HCT116 (cell line): ENCODE measurements around the gene MAP2K1. TPM values are rescaled to one million over a fixed set of nuclear protein-coding genes. Genes with fewer than 3 reads are reported as not detected.

ENCODE experiments used
- ATAC-seq: fragments of 200-7000 bp; cut with Tn5 transposase; 2 replicates; pipeline ENCODE4 v1.9.1; 2020; ENCODE audit warnings: mild to moderate bottlenecking, moderate library complexity
- BruUV-seq: library from RNA; stranded (reverse); fragments of 400-500 nt; replicated peaks from 2 replicates; lab custom pipeline; 2021; lab: Mats Ljungman, UMichigan
- CTCF ChIA-PET: fragments of 300-600 bp; sonication (Branson Sonifier 250); formaldehyde crosslinking; loops from one replicate; lab custom pipeline; 2021; ENCODE audit warnings: antibody characterized with exemption; lab: Charles Lee
- POLR2A ChIA-PET: fragments of 300-600, 350-600 bp; sonication (Branson Sonifier 250); formaldehyde crosslinking; loops from one replicate; lab custom pipeline; 2021; ENCODE audit warnings: antibody characterized with exemption; lab: Charles Lee
- RAD21 ChIA-PET, 2 experiments: fragments of 300-600 bp; sonication (Branson Sonifier 250); formaldehyde crosslinking; loops; one replicate each; lab custom pipeline; 2023; ENCODE audit warnings: low total read pairs in 2 of 2; ENCODE audit not compliant: uncharacterized antibody in 2 of 2, unreplicated experiment in 2 of 2, low non-redundant PET in 1 of 2; lab: Charles Lee
- DNase-seq: peaks from one replicate; pipeline ENCODE4 v3.0.0-alpha.2; 2010; ENCODE audit warnings: low read depth, low spot score
- H2AFZ ChIP-seq: fragments of 200-600 bp; shearing (Covaris generic), sonication (generic); 2 replicates; pipeline ENCODE4 v1.6.1; 2017; ENCODE audit warnings: low read depth, mixed run types, mixed read lengths, antibody characterized with exemption, low read length; ENCODE audit not compliant: poor library complexity, severe bottlenecking
- H3K27ac ChIP-seq: 2 replicates; pipeline ENCODE4 v1.5.1; 2012; ENCODE audit warnings: low read depth, low read length
- H3K27me3 ChIP-seq: fragments of 200-600 bp; sonication (generic); 2 replicates; pipeline ENCODE4 v1.6.1; 2016; ENCODE audit warnings: mixed run types, low read length, mixed read lengths; ENCODE audit not compliant: insufficient read depth
- H3K36me3 ChIP-seq, 2 experiments: fragments of 200-500 bp in 1 of 2; fragments of 200-600 bp in 1 of 2; sonication (Bioruptor generic) in 1 of 2; sonication (generic) in 1 of 2; 2 replicates each; pipeline versions ENCODE4 v1.5.1 to v1.6.1; 2014 to 2016; ENCODE audit warnings: low read length in 2 of 2, inconsistent platforms in 1 of 2, mixed read lengths in 1 of 2, mixed run types in 1 of 2; ENCODE audit not compliant: insufficient read depth in 2 of 2, control insufficient read depth in 1 of 2
- H3K4me1 ChIP-seq, 2 experiments: fragments of 200-600 bp in 1 of 2; sonication (generic) in 1 of 2; 2 replicates each; pipeline versions ENCODE4 v1.5.1 to v1.6.1; 2012 to 2017; ENCODE audit warnings: low read length in 2 of 2, inconsistent platforms in 1 of 2, mild to moderate bottlenecking in 1 of 2, mixed read lengths in 1 of 2, mixed run types in 1 of 2, moderate library complexity in 1 of 2; ENCODE audit not compliant: insufficient read depth in 2 of 2, control insufficient read depth in 1 of 2
- H3K4me2 ChIP-seq: fragments of 200-600 bp; sonication (generic); 2 replicates; pipeline ENCODE4 v1.6.1; 2017; ENCODE audit warnings: mixed run types, low read length, mixed read lengths
- H3K4me3 ChIP-seq, 2 experiments: fragments of 200-600 bp in 1 of 2; sonication (generic) in 1 of 2; replicated peaks in 1 of 2; 2 replicates each; pipeline ENCODE4 v1.5.1; 2011 to 2016; ENCODE audit warnings: low read length in 2 of 2, control low read depth in 1 of 2, low read depth in 1 of 2, mild to moderate bottlenecking in 1 of 2, mixed read lengths in 1 of 2, mixed run types in 1 of 2
- H3K79me2 ChIP-seq: fragments of 200-600 bp; sonication (generic); 2 replicates; pipeline ENCODE4 v1.6.1; 2017; ENCODE audit warnings: mild to moderate bottlenecking, mixed run types, low read length, moderate library complexity, mixed read lengths; ENCODE audit not compliant: insufficient read depth
- H3K9ac ChIP-seq: fragments of 200-600 bp; sonication (generic); 2 replicates; pipeline ENCODE4 v1.6.1; 2016; ENCODE audit warnings: low read length, mixed read lengths
- H3K9me2 ChIP-seq: fragments of 200-600 bp; sonication (generic), shearing (Covaris generic); 2 replicates; pipeline ENCODE4 v1.6.1; 2017; ENCODE audit warnings: mixed run types, mild to moderate bottlenecking, moderate library complexity; ENCODE audit not compliant: insufficient read depth
- H3K9me3 ChIP-seq, 2 experiments: fragments of 200-500 bp in 1 of 2; fragments of 200-600 bp in 1 of 2; sonication (Bioruptor generic) in 1 of 2; sonication (generic) in 1 of 2; 2 replicates each; pipeline ENCODE4 v1.6.1; 2014 to 2017; ENCODE audit warnings: low read length in 2 of 2, mixed read lengths in 2 of 2, inconsistent platforms in 1 of 2, low read depth in 1 of 2, mild to moderate bottlenecking in 1 of 2, mixed run types in 1 of 2, moderate library complexity in 1 of 2; ENCODE audit not compliant: control insufficient read depth in 1 of 2, insufficient read depth in 1 of 2
- H4K20me1 ChIP-seq: fragments of 200-600 bp; sonication (generic), shearing (Covaris generic); 2 replicates; pipeline ENCODE4 v1.6.1; 2017; ENCODE audit warnings: mixed run types, mild to moderate bottlenecking, moderate library complexity; ENCODE audit not compliant: insufficient read depth
- CBX3 ChIP-seq: IDR thresholded peaks from 2 replicates; pipeline ENCODE4 v1.6.1; 2012; ENCODE audit warnings: low read depth
- CEBPB ChIP-seq: IDR thresholded peaks from 2 replicates; pipeline ENCODE4 v1.6.1; 2012; ENCODE audit warnings: low read depth
- ELF1 ChIP-seq: IDR thresholded peaks from 2 replicates; pipeline ENCODE4 v1.6.1; 2012; ENCODE audit warnings: low read depth, borderline replicate concordance
- EZH2 ChIP-seq: fragments of 200-600 bp; sonication (generic); IDR thresholded peaks from 2 replicates; pipeline ENCODE4 v1.6.1; 2017; ENCODE audit warnings: antibody characterized with exemption, mixed run types
- FOSL1 ChIP-seq: IDR thresholded peaks from 2 replicates; pipeline ENCODE4 v1.6.1; 2012; ENCODE audit warnings: low read depth
- JUND ChIP-seq: IDR thresholded peaks from 2 replicates; pipeline ENCODE4 v1.6.1; 2012
- POLR2A ChIP-seq: IDR thresholded peaks from 2 replicates; pipeline ENCODE4 v1.7.0; 2011; ENCODE audit warnings: borderline replicate concordance; ENCODE audit not compliant: insufficient read depth, insufficient read length; ENCODE audit errors: extremely low read depth
- RAD21 ChIP-seq: IDR thresholded peaks from 2 replicates; pipeline ENCODE4 v1.6.1; 2012; ENCODE audit warnings: low read depth, mild to moderate bottlenecking
- SIN3A ChIP-seq: IDR thresholded peaks from 2 replicates; pipeline ENCODE4 v1.6.1; 2012; ENCODE audit warnings: low read depth
- SP1 ChIP-seq: IDR thresholded peaks from 2 replicates; pipeline ENCODE4 v1.6.1; 2012; ENCODE audit warnings: low read depth
- SRF ChIP-seq: IDR thresholded peaks from 2 replicates; pipeline ENCODE4 v1.6.1; 2012; ENCODE audit warnings: low read depth
- YY1 ChIP-seq: IDR thresholded peaks from 2 replicates; pipeline ENCODE4 v1.6.1; 2011; ENCODE audit warnings: low read length, low read depth, moderate library complexity, mild to moderate bottlenecking; ENCODE audit not compliant: insufficient replicate concordance; ENCODE audit errors: extremely low read depth
- ZBTB33 ChIP-seq: IDR thresholded peaks from 2 replicates; pipeline ENCODE4 v1.6.1; 2011; ENCODE audit warnings: mild to moderate bottlenecking, low read length, moderate library complexity; ENCODE audit not compliant: insufficient replicate concordance; ENCODE audit errors: extremely low read depth
- ZFX ChIP-seq: fragments of 450-650 bp; IDR thresholded peaks from 2 replicates; pipeline ENCODE4 v1.6.1; 2017
- intact Hi-C: fragments of 100-400 bp; cut with micrococcal nuclease; formaldehyde crosslinking; loops from 2 replicates; pipeline ENCODE4 v1.10.0; 2022
- total RNA-seq: library from RNA; stranded (reverse); gene quantifications from one replicate; pipeline ENCODE4 v1.2.1, GENCODE V29; 2021; ENCODE audit not compliant: unreplicated experiment
- TF ChIP-seq, protein P1 (sequence below): IDR thresholded peaks from 2 replicates; pipeline ENCODE4 v1.6.1; 2012
- TF ChIP-seq, protein P2 (sequence below), 3 experiments: fragments of 200-600 bp in 1 of 3; sonication (generic) in 1 of 3; IDR thresholded peaks in 2 of 3; conservative IDR thresholded peaks in 1 of 3; 2 replicates each; pipeline ENCODE4 v1.5.1; 2012 to 2017; ENCODE audit warnings: low read depth in 2 of 3, low read length in 2 of 3, antibody characterized with exemption in 1 of 3, borderline replicate concordance in 1 of 3, control low read depth in 1 of 3, mild to moderate bottlenecking in 1 of 3, mixed read lengths in 1 of 3, mixed run types in 1 of 3, moderate library complexity in 1 of 3; ENCODE audit not compliant: insufficient read depth in 1 of 3
- TF ChIP-seq, protein P3 (sequence below): IDR thresholded peaks from 2 replicates; pipeline ENCODE4 v1.6.1; 2012; ENCODE audit warnings: low read depth
- TF ChIP-seq, protein P4 (sequence below): IDR thresholded peaks from 2 replicates; pipeline ENCODE4 v1.6.1; 2012

Gene MAP2K1
- total RNA-seq, 1 experiment from 2014 or later = 52.3 TPM

DNA sequence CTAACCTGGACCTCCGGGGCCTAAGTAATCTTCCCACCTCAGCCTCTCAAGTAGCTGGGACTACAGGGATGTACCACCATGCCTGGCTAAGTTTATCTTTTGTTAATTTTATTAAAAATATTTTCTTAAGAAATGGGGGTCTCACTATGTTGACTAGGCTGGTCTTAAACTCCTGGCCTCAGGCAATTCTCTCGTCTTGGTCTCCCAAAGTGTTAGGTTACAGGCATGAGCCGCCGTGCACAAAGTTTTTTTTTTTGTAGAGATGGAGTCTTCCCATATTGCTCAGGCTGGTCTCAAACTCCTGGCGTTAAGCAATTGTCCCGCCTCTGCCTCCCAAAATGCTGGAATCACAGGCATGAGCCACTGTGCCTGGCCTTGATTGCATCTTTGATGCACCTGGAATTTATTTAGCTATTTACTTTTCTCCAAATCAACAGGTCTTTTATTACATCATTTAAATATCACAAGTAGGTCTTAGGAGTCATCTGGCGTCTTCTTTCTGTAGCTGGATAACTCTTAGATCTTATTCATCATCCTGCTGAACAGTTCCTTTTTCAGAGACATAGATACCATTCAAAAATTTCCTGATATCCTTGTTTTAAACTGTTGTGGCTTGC, 7.8 kb upstream of the MAP2K1 start:
- no TSS peak for BruUV-seq
- H4K20me1 ChIP-seq = no peaks in the 10 kb centered on the region
- H3K4me1 ChIP-seq = no peaks in the 10 kb centered on the region
- TF ChIP-seq, protein P1, sequence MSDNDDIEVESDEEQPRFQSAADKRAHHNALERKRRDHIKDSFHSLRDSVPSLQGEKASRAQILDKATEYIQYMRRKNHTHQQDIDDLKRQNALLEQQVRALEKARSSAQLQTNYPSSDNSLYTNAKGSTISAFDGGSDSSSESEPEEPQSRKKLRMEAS = no peak
- TF ChIP-seq CEBPB = no peak
- TF ChIP-seq, protein P2, sequence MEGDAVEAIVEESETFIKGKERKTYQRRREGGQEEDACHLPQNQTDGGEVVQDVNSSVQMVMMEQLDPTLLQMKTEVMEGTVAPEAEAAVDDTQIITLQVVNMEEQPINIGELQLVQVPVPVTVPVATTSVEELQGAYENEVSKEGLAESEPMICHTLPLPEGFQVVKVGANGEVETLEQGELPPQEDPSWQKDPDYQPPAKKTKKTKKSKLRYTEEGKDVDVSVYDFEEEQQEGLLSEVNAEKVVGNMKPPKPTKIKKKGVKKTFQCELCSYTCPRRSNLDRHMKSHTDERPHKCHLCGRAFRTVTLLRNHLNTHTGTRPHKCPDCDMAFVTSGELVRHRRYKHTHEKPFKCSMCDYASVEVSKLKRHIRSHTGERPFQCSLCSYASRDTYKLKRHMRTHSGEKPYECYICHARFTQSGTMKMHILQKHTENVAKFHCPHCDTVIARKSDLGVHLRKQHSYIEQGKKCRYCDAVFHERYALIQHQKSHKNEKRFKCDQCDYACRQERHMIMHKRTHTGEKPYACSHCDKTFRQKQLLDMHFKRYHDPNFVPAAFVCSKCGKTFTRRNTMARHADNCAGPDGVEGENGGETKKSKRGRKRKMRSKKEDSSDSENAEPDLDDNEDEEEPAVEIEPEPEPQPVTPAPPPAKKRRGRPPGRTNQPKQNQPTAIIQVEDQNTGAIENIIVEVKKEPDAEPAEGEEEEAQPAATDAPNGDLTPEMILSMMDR (IDR thresholded peaks at IDR 0.05 in 2 of 3, conservative IDR thresholded peaks at IDR 0.05 in 1 of 3; ENCODE audit: borderline replicate concordance in 1 of 3, insufficient read depth in 1 of 3, low read depth in 2 of 3, low read length in 2 of 3) = no peak
- TF ChIP-seq ELF1 = no peak
- no peak for TF ChIP-seq CBX3
- no peak for TF ChIP-seq ZFX
- TF ChIP-seq ZBTB33 = no peak
- TF ChIP-seq SIN3A = no peak
- TF ChIP-seq, protein P3, sequence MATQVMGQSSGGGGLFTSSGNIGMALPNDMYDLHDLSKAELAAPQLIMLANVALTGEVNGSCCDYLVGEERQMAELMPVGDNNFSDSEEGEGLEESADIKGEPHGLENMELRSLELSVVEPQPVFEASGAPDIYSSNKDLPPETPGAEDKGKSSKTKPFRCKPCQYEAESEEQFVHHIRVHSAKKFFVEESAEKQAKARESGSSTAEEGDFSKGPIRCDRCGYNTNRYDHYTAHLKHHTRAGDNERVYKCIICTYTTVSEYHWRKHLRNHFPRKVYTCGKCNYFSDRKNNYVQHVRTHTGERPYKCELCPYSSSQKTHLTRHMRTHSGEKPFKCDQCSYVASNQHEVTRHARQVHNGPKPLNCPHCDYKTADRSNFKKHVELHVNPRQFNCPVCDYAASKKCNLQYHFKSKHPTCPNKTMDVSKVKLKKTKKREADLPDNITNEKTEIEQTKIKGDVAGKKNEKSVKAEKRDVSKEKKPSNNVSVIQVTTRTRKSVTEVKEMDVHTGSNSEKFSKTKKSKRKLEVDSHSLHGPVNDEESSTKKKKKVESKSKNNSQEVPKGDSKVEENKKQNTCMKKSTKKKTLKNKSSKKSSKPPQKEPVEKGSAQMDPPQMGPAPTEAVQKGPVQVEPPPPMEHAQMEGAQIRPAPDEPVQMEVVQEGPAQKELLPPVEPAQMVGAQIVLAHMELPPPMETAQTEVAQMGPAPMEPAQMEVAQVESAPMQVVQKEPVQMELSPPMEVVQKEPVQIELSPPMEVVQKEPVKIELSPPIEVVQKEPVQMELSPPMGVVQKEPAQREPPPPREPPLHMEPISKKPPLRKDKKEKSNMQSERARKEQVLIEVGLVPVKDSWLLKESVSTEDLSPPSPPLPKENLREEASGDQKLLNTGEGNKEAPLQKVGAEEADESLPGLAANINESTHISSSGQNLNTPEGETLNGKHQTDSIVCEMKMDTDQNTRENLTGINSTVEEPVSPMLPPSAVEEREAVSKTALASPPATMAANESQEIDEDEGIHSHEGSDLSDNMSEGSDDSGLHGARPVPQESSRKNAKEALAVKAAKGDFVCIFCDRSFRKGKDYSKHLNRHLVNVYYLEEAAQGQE = no peak
- TF ChIP-seq RAD21 = no peak
- TF ChIP-seq JUND = no peak
- TF ChIP-seq, protein P4, sequence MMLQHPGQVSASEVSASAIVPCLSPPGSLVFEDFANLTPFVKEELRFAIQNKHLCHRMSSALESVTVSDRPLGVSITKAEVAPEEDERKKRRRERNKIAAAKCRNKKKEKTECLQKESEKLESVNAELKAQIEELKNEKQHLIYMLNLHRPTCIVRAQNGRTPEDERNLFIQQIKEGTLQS = no peak
- TF ChIP-seq SRF = no peak
- no peak for TF ChIP-seq EZH2
- TF ChIP-seq POLR2A = no peak
- no peak for TF ChIP-seq SP1
- no peak for TF ChIP-seq FOSL1
- no peak for TF ChIP-seq YY1
- TF ChIP-seq, all 23 proteins: peak for 0
- no peak overlapping the region for H3K9ac ChIP-seq
- ChIA-PET RAD21 (no interaction called here), CTCF (no interaction called here), POLR2A (interaction anchor here (1.7 kb wide), 1 partner anchor 8 kb away, joined by 9 read pairs; the partner anchor contains the start of gene MAP2K1)
- no peak overlapping the region for H3K4me3 ChIP-seq
- no peaks in the 10 kb centered on the region for H3K9me3 ChIP-seq
- intact Hi-C loops = no loop called here
- no peak overlapping the region for H3K27ac ChIP-seq
- no peaks in the 10 kb centered on the region for H3K79me2 ChIP-seq
- ATAC-seq = no peak
- no peak overlapping the region for H2AFZ ChIP-seq
- DNase-seq = no peak
- H3K36me3 ChIP-seq = no peaks in the 10 kb centered on the region
- no peaks in the 10 kb centered on the region for H3K27me3 ChIP-seq
- H3K4me2 ChIP-seq = no peak overlapping the region
- H3K9me2 ChIP-seq = no peaks in the 10 kb centered on the region
